Activated naive CD4-positive, alpha-beta T cell treated with Interleukin-2 at 50 U/mL for 16 hours (primary cell): ENCODE measurements around the gene GMPR.
"Not testable (repeated sequence)": the region's sequence is repeated elsewhere in the genome, so short reads cannot be mapped to it uniquely, and the experiment has no call there.

ENCODE experiments used
- DNase-seq: peaks from one replicate; pipeline ENCODE4 v3.0.0-alpha.2; 2020

Gene GMPR

GRCh38 chr6:16238057-16238962 lies at the start of gene GMPR:
Gene GMPR, plus strand, starts transcription at chr6:16238587. Its CDS starts 107 bp downstream, at chr6:16238694.
- DNase-seq, result peak; percentile 78

- DNase-seq, result no peak
These were observed 48.2 kb upstream of the GMPR start for GRCh38 chr6:16190214-16190613.

DNA sequence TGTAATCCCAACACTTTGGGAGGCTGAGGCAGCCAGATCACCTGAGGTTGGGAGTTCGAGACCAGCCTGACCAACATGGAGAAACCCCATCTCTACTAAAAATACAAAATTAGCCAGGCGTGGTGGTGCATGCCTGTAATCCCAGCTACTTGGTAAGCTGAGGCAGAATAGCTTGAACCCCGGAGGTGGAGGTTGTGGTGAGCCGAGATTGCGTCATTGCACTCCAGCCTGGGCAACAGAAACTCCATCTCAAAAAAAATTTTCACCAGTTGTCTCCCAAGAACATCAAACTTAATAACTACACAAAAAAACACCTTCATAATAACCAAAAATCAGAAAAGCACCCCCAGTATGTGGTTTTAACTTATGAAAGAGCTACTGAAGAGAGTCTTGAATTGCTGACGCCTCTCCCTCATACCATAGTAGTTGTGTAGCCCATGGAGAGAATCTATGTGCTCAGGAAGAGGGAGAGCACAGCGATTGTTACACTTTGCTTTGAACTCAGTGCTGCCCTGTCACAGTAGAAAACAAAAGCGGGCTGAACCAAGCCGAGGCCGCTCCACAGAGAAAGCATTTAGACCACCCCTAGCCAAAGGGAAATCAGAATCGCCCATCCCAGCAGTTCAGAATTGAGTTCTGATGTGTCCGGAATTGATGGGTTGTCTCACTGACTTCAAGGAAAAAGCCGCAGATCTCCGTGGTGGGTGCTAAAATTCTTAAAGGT lies 42.0 kb upstream of the GMPR start:
- DNase-seq, result no peak

DNA sequence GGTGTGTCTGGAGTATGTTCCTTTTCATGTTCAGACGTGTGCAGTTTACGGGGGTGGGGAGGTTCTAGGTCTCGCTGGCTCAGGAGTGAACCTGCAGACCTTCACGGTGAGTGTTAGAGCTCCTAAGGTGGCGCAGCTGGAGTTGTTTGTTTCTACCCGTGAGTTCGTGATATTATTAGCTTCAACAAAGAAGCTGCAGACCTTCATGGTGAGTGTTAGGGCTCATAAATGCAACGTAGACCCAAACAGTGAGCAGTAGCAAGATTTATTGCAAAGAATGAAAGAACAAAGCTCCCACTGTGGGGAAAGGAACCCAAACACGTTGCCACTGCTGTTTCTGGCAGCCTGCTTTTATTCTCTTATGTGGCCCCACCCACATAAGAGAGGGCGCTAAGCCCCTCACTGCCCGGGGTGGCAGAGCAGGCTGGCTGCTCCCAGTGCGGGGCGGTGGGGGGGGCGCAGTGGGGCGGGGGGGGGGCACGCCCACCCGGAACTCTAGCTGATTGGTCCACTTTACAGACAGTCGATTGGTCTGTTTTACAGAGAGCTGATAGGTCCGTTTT lies 41.3 kb upstream of the GMPR start:
- DNase-seq, result no peak

DNA sequence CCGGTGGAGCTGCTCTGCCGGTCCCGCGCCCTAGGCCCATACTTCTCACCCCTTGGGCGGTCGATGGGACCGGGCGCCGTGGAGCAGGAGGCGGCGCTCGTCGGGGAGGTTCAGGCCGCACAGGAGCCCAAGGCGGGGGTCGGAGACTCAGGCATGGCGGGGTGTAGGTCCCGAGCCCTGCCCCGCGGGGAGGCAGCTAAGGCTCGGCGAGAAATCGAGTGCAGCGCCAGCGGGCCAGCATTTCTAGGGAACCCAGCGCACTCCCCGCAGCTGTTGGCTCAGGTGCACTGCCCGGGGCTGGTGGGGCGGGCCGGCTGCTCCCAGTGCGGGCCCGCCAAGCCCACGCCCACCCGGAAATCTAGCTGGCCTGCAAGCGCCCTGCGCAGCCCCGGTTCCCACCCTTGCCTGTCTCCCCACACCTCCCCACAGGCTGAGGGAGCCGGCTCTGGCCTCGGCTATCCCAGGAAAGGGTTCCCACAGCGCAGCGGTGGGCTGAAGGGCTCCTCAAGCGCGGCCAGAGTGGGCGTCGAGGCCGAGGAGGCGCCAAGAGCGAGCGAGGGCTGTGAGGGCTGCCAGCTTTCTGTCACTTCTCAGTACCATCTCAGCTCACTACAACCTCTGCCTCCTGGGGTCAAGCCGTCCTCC lies 40.2 kb upstream of the GMPR start:
- DNase-seq, result no peak

DNA sequence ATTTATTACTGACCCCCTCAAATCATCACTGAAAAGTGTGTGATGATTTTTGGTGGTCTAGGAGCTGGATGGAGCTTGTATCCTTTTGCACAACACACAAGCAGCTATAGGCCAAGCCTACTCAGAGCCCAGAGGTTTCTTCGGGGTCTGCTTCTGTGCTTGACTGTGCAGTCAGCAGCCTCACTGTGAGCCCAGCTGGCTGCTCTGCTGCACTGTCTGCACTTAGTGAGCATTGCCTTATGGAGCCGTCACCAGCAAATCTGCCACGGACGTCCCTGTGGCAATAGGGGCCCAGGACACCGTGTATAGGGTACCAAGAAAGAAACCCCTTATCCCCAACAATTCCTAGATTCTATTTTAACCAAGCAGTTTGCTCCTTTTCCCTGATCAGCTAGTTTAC lies 38.6 kb upstream of the GMPR start:
- DNase-seq, result no peak

DNA sequence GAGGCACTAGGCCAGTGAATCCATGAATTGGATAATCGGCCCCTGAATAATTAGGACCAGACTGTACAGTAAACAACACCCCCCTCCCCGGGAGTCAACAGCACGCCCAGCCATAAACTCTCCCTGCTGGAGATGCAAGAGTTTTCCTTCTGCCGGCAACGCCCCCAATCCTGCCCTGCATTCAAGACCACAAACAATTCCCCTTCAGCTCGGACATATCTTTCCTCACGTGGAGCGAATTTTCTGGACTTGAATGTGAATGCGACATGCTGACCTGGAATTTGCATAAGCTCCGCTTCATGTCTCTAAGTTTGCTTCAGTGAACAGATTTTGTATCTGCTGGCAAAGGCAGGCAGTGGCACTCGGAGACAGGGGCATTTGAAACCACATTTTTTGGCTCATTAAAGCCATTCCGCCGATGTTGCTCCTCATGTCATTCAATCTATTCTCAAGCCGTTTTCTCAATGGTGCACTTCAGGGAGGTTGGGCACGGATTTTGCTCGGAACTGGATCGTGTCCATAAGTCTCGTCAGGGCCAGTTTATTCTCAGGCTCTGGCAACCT lies 38.0 kb upstream of the GMPR start:
- no peak for DNase-seq

DNA sequence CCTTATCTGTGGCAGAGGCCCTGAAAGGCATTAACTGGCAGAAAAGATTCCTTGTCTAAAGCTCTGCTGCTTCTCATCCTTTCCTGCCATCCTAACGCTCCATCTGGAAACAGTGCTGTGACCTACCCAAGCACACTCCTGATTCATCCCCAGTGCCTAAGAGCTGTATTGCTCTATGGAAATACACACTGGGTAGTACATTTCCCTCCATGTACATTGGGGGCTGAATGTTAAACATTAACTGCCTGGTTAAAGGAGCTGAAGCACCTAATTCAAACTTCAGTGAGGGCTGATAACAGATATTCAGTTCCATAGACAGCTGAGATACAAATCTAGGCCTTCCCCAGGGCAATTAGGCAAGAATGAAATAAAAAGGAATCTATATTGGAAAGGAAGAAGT lies 36.7 kb upstream of the GMPR start:
- DNase-seq, result no peak

GRCh38 chr6:16204653-16205376 lies 33.6 kb upstream of the GMPR start:
- no peak for DNase-seq

DNA sequence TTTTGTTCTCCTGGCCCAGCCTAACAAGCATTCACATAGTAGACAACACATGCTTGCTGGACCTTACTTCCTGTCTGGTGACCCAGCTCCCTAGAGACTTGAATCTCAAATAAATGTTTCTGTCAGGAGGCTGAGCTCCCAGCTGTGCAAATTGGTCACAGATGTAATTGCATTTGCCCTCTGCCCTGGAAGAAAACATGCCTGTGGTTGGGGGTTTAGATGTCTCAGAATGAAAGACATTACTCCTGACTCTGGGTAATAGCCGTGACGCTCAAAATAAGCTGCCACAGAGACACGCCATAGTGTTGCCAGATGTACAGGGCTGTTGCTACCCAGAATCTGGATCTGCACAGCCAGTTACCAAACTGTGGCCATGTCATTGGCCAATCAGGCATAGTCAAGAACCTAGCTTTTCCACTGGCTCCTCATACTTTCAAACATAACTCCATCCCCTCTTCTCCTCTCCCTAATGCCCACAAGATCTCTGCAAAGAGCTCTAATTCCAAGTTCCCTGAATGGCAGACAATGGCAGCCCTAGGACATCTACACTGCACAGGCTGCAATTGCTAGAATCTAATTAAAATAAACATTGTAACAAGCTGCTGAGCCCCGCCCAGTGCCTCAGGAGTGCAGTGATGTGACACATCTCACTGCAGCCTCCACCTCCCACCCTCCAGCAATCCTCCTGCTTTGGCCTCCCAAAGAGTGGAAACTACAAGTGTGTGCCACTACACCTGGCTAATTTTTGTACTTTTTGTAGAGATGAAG lies 32.8 kb upstream of the GMPR start:
- no peak for DNase-seq

DNA sequence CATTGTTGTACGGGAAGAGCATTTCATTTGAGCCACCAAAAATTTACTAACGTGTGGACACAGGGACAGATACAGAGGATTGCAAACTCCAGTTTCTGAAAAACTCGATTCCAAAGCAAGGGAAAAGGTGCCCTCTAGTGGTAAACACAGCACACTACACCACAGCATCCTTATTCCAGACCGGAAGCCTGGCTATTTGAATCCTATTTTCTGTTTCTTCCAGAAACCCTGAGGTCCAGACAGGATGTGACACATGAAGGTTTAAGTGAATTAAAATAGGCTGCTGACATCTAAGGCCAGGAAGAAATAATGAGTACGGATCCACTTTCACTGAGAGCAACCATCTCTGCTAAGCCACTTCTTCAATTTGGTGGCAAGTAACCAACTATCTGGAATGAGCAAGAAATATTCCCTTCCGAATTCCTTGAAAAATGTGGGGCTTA lies 31.8 kb upstream of the GMPR start:
- peak; percentile 33 for DNase-seq

GRCh38 chr6:16208989-16209388 lies 29.4 kb upstream of the GMPR start:
- DNase-seq, result no peak

- no peak for DNase-seq
These were observed 28.8 kb upstream of the GMPR start for GRCh38 chr6:16209539-16209938.

DNA sequence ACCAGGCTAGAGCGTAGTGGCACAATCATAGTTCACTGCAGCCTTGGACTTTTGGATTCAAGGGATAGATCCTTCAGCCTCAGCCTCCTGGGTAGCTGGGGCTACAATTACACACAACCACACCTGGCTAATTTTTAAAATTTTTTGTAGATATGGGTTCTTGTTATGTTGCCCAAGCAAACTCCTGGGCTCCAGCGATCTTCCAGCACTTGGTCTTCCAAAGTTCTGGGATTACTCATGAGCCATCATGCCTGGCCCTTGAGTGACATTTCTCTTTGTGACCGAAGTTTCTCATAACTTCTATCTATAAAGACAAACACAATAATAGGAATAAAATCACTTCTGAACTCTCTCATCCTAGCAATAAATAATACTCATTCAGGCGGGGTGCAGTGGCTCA lies 26.1 kb upstream of the GMPR start:
- DNase-seq, result no peak

DNA sequence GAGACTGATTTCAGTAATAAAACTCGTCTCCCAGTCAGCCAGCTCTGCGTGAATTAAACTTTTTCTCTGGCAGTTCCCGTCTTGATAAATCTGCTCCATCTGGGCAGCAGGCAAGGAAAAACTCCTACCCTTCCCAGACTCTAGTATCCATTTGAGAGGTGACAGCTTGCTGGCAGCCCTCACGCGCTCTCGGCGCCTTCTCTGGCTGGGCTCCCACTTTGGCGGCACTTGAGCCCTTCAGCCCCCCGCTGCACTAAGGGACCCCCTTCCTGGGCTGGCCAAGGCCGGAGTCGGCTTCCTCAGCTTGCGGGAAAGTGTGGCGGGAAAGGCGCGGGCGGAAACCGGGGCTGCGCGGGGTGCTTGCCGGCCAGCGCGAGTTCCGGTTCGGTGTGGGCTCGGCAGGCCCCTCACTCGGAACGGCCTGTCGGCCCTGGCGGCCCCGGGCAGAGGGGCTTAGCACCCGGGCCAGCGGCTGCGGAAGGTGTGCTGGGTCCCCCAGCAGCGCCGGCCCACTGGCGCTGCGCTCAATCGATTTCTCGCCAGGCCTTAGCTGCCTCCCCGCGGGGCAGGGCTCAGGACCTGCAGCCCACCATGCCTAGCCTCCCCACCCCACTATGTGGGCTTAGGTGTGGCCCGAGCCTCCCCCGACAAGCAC lies 21.8 kb upstream of the GMPR start:
- DNase-seq, result no peak

- DNase-seq, result no peak
These were observed 21.1 kb upstream of the GMPR start for GRCh38 chr6:16217156-16217721.

GRCh38 chr6:16222826-16223225 lies 15.6 kb upstream of the GMPR start:
- DNase-seq, result no peak

DNA sequence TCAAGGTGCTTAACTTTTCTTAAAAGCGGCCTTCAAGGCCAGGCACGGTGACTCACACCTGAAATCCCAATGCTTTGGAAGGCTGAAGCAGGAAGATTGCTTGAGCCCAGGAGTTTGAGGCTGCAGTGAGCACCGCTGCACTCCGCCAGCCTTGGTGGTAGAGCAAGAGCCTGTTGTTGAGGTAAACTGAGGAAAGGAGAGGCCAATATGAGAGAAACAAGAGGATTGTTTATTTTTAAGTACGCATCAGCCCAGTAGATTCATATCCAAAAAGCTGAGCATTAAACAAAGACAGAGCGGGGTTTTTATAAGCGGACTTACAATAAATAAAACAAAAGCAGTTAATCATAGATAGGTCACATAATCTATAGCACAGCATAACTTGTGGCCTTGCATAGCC lies 15.0 kb upstream of the GMPR start:
- no peak for DNase-seq

GRCh38 chr6:16224409-16224808 lies 14.0 kb upstream of the GMPR start:
- no peak for DNase-seq

DNA sequence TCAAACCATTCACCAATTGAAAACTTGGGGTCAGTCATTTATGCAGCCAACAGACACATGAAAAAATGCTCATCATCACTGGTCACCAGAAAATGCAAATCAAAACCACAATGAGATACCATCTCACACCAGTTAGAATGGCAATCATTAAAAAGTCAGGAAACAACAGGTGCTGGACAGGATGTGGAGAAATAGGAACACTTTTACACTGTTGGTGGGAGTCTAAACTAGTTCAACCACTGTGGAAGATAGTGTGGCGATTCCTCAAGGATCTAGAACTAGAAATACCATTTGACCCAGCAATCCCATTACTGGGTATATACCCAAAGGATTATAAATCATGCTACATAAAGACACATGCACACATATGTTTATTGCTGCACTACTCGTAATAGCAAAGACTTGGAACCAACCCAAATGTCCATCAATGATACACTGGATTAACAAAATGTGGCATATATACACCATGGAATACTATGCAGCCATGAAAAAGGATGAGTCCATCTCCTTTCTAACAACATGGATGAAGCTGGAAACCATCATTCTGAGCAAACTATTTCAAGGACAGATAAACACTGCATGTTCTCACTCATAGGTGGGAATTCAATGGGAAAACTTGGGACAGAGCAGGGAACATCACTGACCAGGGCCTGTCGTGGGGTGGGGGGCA lies 13.2 kb upstream of the GMPR start:
- not testable (repeated sequence) for DNase-seq
